ENCODE results near the gene ATPAF2. TPM values are rescaled to one million over a fixed set of nuclear protein-coding genes. Genes with fewer than 3 reads are reported as not detected.

The ATPAF2 gene
- total and polyA plus RNA-seq, 10 of the 15 experiments (the other 5 are each of a cell fraction or from before 2014, with no cell fraction given), result 6.5 to 33.0 (median 26.5) TPM

DNA sequence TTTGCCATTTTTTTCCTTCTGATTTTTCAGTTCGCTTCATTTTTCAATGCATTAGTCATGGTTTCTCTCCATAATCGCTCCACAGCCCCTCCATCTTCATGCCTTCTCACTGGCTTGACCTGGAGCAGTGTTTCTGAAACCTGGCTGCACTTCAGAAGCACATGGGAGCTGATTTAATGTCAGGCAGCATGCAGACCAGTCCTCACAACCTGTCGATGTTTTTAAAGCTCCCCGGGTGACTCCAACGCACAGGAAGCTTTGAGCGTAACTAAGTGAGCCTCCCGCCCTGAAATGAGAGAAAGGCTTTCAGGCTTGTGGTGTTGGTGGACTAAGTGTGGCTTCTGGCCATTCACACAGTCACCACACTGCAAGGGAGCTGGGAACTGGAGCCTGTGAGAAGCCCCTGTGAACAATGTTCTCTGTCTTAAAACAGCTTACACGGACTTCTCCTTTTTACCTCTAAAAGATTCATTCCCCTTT lies 31.9 kb upstream of the ATPAF2 start:
- TF ChIP-seq, protein P1, sequence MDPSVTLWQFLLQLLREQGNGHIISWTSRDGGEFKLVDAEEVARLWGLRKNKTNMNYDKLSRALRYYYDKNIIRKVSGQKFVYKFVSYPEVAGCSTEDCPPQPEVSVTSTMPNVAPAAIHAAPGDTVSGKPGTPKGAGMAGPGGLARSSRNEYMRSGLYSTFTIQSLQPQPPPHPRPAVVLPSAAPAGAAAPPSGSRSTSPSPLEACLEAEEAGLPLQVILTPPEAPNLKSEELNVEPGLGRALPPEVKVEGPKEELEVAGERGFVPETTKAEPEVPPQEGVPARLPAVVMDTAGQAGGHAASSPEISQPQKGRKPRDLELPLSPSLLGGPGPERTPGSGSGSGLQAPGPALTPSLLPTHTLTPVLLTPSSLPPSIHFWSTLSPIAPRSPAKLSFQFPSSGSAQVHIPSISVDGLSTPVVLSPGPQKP (IDR thresholded peaks at IDR 0.05; ENCODE audit: low read depth, low read length), result no peak
- TF ChIP-seq HDGF (IDR thresholded peaks at IDR 0.05), result no peak
- TF ChIP-seq BMI1 (IDR thresholded peaks at IDR 0.05; ENCODE audit: borderline replicate concordance), result no peak
- TF ChIP-seq SPI1 (IDR thresholded peaks at IDR 0.05; ENCODE audit: borderline replicate concordance, insufficient read depth, low read depth, low read length), result peak; percentile 46; the same call in 1 of the 2 replicates
- TF ChIP-seq RUNX3 (IDR thresholded peaks at IDR 0.05; ENCODE audit: low read length), result 0 out of 2 replicates have a peak, but pooled peaks have one; percentile 10
- TF ChIP-seq EZH2 (IDR thresholded peaks at IDR 0.05; ENCODE audit: borderline replicate concordance, control insufficient read depth, low read depth, low read length), result no peak
- Histone ChIP-seq H3K4me1 (ENCODE audit: control insufficient read depth, insufficient read depth, low read length) (no peaks in the 10 kb centered on the region), H2AFZ (ENCODE audit: control insufficient read depth, low read depth, low read length) (no peak overlapping the region), H3K36me3 (ENCODE audit: control insufficient read depth in 2 of 2, insufficient read depth in 2 of 2, low read length in 1 of 2) (no peaks in the 10 kb centered on the region), H3K4me3 (no peak overlapping the region), H3K79me2 (ENCODE audit: control insufficient read depth, insufficient read depth, low read length) (no peaks in the 10 kb centered on the region), H3K27me3 (replicated peaks in 1 of 2; ENCODE audit: control insufficient read depth in 2 of 2, insufficient read depth in 2 of 2, low read length in 1 of 2) (no peaks in the 10 kb centered on the region), H4K20me1 (ENCODE audit: control insufficient read depth, insufficient read depth) (no peaks in the 10 kb centered on the region), H3K9ac (ENCODE audit: control insufficient read depth, insufficient read depth, low read length) (no peak overlapping the region), H3K27ac (ENCODE audit: control insufficient read depth, insufficient read depth) (no peak overlapping the region), H3K9me3 (replicated peaks; ENCODE audit: control insufficient read depth, insufficient read depth, low read length) (no peaks in the 10 kb centered on the region), H3K4me2 (ENCODE audit: control insufficient read depth, insufficient read depth) (no peak overlapping the region)
- intact Hi-C loops (cut with micrococcal nuclease; ENCODE audit: unreplicated experiment) (no loop called here), in situ Hi-C loops (cut with MboI) (no loop called here)
- SMC1A ChIA-PET (ENCODE audit: uncharacterized antibody, unreplicated experiment), result interaction anchor here (0.9 kb wide), 1 partner anchor 87 kb away, joined by 3 read pairs; no protein-coding TSS in a partner anchor
- ATAC-seq, result peak; percentile 53
- no peak for FAIRE-seq
- POLR2A ChIA-PET, result interaction anchor here (0.6 kb wide), 1 partner anchor 18 kb away, joined by 3 read pairs; no protein-coding TSS in a partner anchor
- no peak for DNase-seq (ENCODE audit: low read depth, low spot score)
- no TSS peak for BruUV-seq (replicated peaks)
- CTCF ChIA-PET, result interaction anchor here (1.0 kb wide), 1 partner anchor 39 kb away, joined by 3 read pairs; no protein-coding TSS in a partner anchor
- WGBS (ENCODE audit: insufficient coverage, insufficient replicate concordance, low lambda C conversion rate, missing lambda C conversion rate), result 20% methylated on average over 8 of the region's 8 CpGs
- RAD21 ChIA-PET (ENCODE audit: unreplicated experiment), result no interaction called here

DNA sequence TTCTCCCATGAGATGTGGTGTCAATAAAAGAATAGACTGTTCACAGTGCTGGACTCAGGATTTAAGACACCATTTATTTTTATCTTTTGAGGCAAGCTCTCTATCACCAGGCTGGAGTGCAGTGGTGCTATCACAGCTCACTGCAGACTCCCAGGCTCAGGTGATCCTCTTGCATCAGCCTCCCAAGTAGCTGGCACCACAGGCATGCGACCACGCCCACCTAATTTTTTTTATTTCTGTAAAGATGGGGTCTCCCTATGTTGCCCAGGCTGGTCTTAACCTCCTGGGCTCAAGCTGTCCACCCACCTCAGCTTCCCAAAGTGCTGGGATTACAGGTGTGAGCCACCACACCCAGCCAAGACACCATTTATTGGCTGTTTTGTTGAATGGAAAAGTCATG lies 30.1 kb upstream of the ATPAF2 start:
- ChIA-PET RAD21 (ENCODE audit: unreplicated experiment) (no interaction called here), POLR2A (no interaction called here), SMC1A (ENCODE audit: uncharacterized antibody, unreplicated experiment) (interaction anchor here (1.8 kb wide), 1 partner anchor 10 kb away, joined by 8 read pairs; no protein-coding TSS in a partner anchor), CTCF (no interaction called here)
- no peaks in the 10 kb centered on the region for H3K4me1 ChIP-seq (ENCODE audit: control insufficient read depth, insufficient read depth, low read length)
- H2AFZ ChIP-seq (ENCODE audit: control insufficient read depth, low read depth, low read length), result no peak overlapping the region
- H3K4me3 ChIP-seq, result no peak overlapping the region
- ATAC-seq, result no peak
- 17% methylated on average over 2 of the region's 2 CpGs for WGBS (ENCODE audit: insufficient coverage, insufficient replicate concordance, low lambda C conversion rate, missing lambda C conversion rate)
- H3K4me2 ChIP-seq (ENCODE audit: control insufficient read depth, insufficient read depth), result no peak overlapping the region
- H3K27me3 ChIP-seq (replicated peaks in 1 of 2; ENCODE audit: control insufficient read depth in 2 of 2, insufficient read depth in 2 of 2, low read length in 1 of 2), result no peaks in the 10 kb centered on the region
- DNase-seq (ENCODE audit: low read depth, low spot score), result no peak
- no peak overlapping the region for H3K9ac ChIP-seq (ENCODE audit: control insufficient read depth, insufficient read depth, low read length)
- intact Hi-C loops (cut with micrococcal nuclease; ENCODE audit: unreplicated experiment) (no loop called here), in situ Hi-C loops (cut with MboI) (no loop called here)
- no peaks in the 10 kb centered on the region for H3K36me3 ChIP-seq (ENCODE audit: control insufficient read depth in 2 of 2, insufficient read depth in 2 of 2, low read length in 1 of 2)
- H3K27ac ChIP-seq (ENCODE audit: control insufficient read depth, insufficient read depth), result no peak overlapping the region
- H4K20me1 ChIP-seq (ENCODE audit: control insufficient read depth, insufficient read depth), result no peaks in the 10 kb centered on the region
- BruUV-seq (replicated peaks), result no TSS peak
- no peaks in the 10 kb centered on the region for H3K79me2 ChIP-seq (ENCODE audit: control insufficient read depth, insufficient read depth, low read length)
- H3K9me3 ChIP-seq (replicated peaks; ENCODE audit: control insufficient read depth, insufficient read depth, low read length), result no peaks in the 10 kb centered on the region
- no peak for FAIRE-seq
- TF ChIP-seq CBX5 (IDR thresholded peaks at IDR 0.05; ENCODE audit: low read depth) (no peak), ZNF274 (IDR thresholded peaks at IDR 0.05; ENCODE audit: insufficient read depth, insufficient read length) (no peak), HDGF (IDR thresholded peaks at IDR 0.05) (no peak), DPF2 (IDR thresholded peaks at IDR 0.05) (no peak), ATF7 (IDR thresholded peaks at IDR 0.05; ENCODE audit: low read depth) (no peak), BMI1 (IDR thresholded peaks at IDR 0.05; ENCODE audit: borderline replicate concordance) (no peak), RBBP5 (conservative IDR thresholded peaks at IDR 0.05) (no peak), ZNF207 (IDR thresholded peaks at IDR 0.05; ENCODE audit: borderline replicate concordance) (no peak), ZNF622 (IDR thresholded peaks at IDR 0.05) (no peak), CHD1 (IDR thresholded peaks at IDR 0.05; ENCODE audit: low read depth, low read length) (no peak), IRF4 (IDR thresholded peaks at IDR 0.05; ENCODE audit: low read depth, low read length) (no peak)
- TF ChIP-seq, protein P2, sequence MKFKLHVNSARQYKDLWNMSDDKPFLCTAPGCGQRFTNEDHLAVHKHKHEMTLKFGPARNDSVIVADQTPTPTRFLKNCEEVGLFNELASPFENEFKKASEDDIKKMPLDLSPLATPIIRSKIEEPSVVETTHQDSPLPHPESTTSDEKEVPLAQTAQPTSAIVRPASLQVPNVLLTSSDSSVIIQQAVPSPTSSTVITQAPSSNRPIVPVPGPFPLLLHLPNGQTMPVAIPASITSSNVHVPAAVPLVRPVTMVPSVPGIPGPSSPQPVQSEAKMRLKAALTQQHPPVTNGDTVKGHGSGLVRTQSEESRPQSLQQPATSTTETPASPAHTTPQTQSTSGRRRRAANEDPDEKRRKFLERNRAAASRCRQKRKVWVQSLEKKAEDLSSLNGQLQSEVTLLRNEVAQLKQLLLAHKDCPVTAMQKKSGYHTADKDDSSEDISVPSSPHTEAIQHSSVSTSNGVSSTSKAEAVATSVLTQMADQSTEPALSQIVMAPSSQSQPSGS (IDR thresholded peaks at IDR 0.05; ENCODE audit: low read length), result no peak
